DMS114 treated with DMSO at 0.1 percent for 48 hours (cell line): ENCODE results near the gene FBXO7.

Source experiments
- DNase-seq: peaks from one replicate; lab custom pipeline; 2025; ENCODE audit not compliant: unreplicated experiment; lab: John Stamatoyannopoulos, UW

The FBXO7 gene

DNA sequence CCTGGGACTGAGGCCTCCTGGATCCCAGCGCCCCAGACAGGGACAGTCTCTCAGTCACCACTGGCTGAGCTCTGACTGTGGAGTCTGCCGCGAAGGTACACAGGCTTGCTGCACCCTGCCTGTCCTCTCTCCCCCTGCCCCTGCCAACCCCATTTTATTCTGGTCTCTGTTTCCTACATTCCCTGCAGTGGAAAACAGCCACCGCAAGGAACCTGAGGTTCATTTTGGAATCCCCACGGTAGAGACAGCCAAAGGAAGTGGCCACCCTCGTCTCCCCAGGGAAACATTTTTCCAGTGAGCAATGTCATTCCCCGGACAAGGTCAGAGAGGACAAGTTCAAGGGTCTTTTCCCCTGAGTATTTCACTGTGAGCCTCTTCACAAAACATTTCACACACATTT lies 56.6 kb downstream of the FBXO7 start:
- no peak for DNase-seq

- no peak for DNase-seq
These were observed 57.6 kb downstream of the FBXO7 start for GRCh38 chr22:32531931-32532819.

GRCh38 chr22:32532820-32533128 lies 58.2 kb downstream of the FBXO7 start:
- DNase-seq = no peak

- DNase-seq = no peak
These were observed 58.9 kb downstream of the FBXO7 start for GRCh38 chr22:32533265-32534111.

- DNase-seq = no peak
These were observed 59.9 kb downstream of the FBXO7 start for GRCh38 chr22:32534252-32535235.

DNA sequence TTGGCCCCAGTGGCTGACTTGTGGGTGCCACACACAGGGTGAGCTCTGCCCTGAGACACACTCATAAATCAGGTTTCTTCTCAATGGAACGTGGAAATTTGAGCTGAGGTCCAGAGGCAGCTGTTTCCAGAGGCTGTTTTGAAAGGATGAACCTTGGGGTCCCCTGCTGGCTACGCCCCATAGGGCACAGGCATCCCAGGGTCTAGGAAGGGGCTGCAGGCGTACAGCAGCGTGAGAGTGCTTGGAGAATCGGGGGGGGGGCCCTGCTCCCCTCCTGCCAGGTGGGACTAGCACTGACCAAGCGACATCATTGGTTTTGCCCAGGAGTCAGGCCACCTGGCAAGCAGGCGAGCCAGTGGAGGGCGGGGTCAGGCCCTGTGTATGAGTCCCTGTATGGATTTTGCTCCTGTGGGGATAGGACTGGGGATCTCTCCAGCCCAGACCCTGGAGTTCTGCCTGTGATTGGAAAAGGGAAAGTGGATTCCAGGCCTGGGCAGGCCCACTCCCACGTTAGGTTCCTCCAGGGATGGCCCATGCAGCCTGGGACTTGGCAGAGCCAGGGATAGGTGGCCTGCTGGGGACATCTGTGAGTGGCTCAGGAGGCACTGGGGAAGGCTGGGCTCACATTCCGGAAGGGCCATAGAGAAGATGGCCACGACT lies 61.0 kb downstream of the FBXO7 start:
- no peak for DNase-seq

- DNase-seq = no peak
These were observed 61.7 kb downstream of the FBXO7 start for GRCh38 chr22:32536352-32536751.

DNA sequence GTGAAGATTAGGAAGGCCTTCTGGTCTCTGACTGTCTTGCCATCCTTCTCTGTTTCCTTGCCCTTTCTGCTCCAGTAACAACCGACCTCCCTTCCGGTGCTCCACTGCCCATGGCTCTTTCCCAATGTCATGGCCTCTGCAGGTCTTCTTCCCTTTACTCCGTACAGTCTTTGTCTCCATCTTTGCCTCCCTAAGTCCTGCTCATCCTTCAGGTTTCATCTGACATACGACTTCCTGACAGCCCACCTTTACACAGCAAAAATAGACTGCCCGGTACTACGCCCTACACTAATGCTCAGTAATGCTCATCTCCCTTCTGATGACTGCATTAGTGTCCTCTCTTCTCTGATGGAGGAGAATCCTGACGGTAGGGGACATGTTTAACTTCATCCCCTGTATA lies 63.9 kb downstream of the FBXO7 start:
- no peak for DNase-seq

- DNase-seq = no peak
These were observed 65.2 kb downstream of the FBXO7 start for GRCh38 chr22:32539631-32540421.

DNA sequence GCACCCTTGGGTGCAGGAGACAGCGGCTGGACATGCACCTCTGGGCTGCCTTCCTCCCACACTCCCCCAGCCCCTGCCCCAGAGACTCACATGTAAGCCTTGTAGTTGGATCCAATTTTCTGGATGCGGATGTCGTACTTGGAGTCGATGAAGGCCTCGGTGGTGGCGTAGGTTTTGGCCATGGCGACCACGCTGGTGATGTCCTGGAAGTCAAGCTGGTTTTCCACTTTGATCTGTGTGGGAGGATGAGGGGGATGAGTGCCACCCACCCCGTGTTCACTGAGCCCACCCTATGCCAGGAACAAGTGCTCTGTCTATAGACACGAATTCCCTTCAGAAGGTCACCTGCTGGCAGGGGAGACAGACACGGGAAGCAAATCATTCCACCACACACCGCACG lies 66.9 kb downstream of the FBXO7 start:
- DNase-seq = no peak

DNA sequence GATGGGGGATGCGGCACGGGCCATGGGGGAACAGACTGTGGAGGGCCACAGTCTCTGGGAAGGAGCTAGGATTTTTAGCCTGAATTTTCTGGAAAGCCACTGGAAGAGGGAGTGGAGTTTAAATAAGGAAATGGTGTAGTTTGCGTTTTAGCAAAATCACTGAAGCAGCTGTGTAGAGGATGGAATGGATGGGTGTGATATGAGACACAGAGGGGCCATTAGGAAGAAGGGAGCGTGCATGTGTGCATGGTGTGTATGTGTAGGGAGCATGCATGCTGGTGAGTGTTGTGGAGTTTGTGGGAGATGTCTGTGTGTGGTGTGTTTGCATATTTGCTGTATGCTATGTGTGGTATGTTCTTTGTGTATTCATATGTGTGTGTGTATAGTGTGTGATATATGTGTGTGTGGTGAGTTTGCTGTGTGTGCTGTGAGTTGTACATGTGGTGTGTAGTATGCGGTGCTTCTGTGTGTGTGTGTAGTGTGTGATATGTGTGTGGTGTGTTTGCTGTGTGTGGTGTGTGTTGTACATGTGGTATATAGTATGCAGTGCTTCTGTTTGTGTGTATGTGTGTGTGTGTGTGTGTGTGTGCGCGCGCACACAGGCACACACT lies 67.6 kb downstream of the FBXO7 start:
- no peak for DNase-seq

GRCh38 chr22:32542677-32543357 lies 68.2 kb downstream of the FBXO7 start:
- DNase-seq = no peak

DNA sequence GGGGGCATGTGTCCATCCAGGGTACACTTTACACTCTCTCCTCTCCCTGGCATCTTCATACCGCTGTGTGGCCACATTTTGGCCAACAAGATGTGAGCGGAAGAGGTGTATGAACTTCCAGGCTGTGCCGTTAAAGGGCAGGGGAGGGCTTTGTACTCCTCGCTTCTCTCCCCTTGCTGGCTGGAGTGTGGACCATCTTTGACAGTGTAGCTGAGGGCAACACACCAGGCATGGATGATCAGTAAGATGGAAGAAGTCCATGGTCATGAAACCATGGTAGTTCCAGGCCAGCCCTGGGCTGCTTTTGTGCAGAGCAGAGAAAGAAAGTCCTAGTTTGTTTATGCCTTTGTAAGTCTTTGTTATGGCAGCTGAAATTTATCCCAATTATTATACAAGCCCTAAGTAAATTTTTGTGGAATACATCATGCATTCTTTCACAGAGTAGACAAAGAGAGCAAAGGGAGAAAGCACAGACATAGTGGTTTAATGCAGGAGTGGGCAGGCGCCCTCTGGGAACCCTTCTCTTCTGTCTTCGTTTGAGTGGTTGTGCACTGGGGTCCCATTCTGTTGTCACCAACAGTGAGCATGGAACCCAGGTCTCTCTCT lies 70.4 kb downstream of the FBXO7 start:
- DNase-seq = no peak

DNA sequence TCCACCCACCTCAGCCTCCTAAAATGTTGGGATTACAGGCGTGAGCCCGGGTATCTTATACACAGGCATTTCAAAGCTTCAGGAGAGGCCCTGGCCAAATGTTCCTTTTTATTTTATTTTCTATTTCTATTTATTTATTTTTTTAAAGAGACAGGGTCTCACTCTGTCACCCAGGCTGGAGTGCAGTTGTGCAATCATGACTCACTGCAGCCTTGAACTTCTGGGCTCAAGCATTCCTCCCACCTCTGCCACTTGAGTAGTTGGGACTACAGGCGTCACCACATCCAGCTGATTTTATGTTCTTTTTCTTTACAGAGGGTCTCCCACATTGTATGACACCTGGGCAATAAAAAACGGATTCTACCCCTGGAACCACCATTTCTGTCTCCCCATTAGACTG lies 71.2 kb downstream of the FBXO7 start:
- no peak for DNase-seq

GRCh38 chr22:32546496-32546895 lies 71.9 kb downstream of the FBXO7 start:
- DNase-seq = no peak

- no peak for DNase-seq
These were observed 72.3 kb downstream of the FBXO7 start for GRCh38 chr22:32546935-32547334.

DNA sequence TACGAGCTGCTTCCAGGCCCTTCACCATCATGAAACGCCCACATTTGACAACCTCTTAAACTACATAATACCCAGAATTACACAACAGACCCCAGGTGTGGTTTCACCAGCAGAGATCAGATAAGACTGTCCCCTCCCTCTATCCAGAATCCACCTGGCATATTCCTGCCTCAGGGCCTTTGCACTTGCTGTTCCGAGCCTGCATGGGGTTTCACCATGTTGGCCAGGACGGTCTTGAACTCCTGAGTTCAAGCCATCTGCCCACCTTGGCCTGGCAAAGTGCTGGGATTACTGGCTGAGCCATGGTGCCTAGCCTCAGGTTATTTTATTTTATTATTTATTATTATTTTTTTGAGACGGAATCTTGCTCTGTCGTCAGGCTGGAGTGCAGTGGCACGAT lies 73.4 kb downstream of the FBXO7 start:
- no peak for DNase-seq
